ENCODE measurements around the gene RIMBP2. TPM values are rescaled to one million over a fixed set of nuclear protein-coding genes. Genes with fewer than 3 reads are reported as not detected.
"Not testable (repeated sequence)": the region's sequence is repeated elsewhere in the genome, so short reads cannot be mapped to it uniquely, and the experiment has no call there.

The RIMBP2 gene
- polyA plus RNA-seq, 4 donors, result 11.6 to 17.8 (median 15.1) TPM

DNA sequence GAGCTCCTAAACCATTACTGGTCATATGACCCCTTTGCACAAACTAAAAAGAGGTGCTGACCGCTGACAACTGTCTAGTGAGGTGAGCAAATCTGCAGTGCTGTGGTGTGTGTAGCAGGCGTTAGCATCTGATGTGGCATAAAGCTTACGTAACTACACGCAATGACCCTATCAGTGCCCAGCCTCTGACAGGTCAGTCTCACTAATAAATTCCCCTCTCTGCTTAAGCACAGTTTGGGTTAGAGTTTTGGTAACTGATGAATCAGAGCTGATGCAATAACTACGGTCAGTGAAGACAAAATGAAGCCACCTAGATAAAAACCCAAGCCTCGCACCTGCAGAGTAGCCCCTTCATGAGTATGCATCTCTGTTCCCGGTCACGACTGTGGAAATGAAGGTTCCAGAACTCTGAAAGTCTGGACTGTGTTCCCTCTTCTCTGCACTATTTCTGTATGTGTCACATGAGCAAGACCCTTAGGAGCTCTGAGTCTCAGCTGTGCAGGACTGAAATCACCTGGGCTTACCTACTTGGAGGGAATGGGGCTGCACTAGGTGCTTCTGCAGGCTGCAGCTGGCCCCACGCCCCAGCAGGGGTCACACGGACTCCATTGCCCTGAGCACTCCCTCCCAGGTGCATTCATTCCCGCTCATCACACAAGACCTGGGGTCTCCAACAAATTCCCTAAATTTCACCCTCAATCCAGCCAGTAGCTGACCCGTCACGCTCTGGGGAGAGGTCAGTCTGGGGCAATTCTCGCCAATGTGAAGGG, 54.4 kb downstream of the RIMBP2 start:
- no peak for DNase-seq (ENCODE audit: low read depth in 4 of 4, low spot score in 3 of 4)

DNA sequence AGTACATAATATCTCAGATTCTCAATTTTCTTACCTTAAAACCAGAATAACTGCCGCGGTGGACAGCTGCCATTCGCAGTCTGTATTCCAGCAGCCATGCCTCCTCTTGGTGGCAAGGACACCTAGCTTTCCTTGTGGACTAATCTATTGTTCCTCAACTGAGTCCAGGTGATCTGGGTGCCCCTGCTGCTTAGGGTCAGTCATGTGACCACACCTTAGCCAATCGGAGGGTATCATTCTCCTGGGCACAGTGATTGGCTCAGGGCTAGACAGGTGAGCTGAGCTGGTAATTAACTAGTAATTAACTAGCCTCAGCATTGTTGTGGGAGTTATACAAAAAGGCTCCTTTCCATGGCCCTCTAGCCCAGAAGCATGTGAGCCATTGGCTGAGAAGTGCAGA, 55.0 kb downstream of the RIMBP2 start:
- DNase-seq (ENCODE audit: low read depth in 4 of 4, low spot score in 3 of 4), result no peak

DNA sequence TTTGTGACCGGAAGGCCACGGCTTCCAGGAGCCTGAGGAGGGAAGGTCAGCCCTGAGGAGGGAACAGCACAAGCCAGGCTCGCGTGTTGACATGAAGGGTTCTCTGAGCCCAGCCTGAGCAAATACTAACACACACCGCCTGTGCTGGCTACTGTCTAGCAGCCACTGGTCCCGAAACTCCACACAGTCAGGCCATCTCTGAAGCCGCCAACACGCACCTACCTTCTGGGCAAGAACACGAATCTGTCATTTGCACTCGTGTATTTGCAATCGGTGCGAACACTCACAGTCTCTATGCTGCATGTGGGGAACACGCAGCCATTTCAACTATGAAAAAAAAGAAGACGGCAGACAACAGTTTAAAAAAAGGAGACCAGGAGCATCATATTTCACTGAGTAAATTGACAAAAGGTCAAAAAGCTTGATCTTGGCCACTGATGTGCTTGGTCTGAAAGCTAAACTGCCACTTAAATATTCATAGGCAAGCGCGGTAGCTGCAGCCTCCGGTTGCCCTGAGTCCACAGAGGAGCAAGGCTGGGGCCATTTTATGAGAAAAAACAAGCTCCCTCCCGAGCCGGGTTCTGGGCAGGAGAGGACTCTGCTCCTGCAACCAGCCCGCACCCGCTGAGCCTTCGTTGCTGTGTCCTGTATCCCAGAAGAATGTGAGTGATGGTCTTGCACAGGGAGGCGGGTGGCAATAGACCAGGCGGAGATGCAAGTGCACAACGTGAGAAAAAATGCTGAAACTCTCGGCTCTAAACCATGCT, 57.8 kb downstream of the RIMBP2 start:
- DNase-seq (ENCODE audit: low read depth in 4 of 4, low spot score in 3 of 4), result no peak

DNA sequence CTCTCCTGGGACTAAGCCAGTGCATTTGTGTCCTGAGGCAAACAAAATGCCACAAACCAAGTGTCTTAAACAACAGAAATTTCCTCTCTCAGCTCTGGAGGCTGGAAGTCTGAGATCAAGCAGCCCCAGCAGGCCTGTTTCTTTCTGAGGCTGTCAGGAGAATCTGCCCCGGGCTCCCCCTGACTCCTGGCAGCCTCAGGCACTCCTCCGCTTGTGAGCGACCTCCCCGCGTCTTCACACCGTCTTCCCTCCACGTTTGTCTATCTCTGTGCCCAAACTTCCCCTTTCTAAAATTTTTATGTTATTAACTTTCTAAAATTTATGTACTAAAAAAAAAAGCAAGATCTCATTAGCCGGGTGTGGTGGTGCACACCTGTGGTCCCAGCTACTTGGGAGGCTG, 59.7 kb downstream of the RIMBP2 start:
- DNase-seq (ENCODE audit: low read depth in 4 of 4, low spot score in 3 of 4), result no peak

DNA sequence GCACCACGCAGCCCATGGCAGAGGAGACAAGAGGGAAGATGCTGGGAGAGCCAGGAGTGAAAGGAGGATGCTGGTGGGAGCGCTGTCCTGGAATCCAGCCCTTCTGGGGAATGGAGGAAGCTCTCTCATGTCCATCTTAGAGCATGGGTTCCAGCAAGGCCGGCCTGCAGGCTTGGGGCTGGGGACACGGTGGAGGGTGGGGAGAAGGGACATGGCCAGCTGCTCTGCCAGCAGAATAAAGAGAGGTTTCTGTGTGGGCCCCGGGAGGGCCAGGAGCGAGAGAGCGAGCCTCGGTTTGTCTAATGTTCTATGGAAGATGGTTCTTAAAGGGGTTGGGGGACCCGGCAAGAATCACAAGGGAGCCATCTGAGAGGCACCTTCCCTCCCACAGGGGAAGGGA, 60.2 kb downstream of the RIMBP2 start:
- DNase-seq (ENCODE audit: low read depth in 4 of 4, low spot score in 3 of 4), result no peak

DNA sequence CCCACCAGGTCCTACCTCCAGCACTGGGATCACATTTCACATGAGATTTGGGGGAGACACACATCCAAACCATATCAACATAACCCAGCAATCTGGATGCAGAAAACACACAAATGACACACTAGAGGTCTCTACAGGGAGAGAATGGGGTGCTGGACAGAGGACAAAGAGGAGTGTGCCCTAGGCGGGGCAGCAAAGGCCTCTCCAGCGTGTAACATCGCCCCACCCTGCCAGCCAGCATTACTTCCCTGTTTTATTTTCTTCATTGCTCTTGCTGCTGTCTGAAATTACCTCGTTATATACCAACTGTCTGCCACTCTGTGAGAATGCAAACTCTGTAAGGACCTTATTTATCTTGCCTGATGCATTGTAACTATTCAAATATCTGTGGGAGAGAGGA, 61.1 kb downstream of the RIMBP2 start:
- no peak for DNase-seq (ENCODE audit: low read depth in 4 of 4, low spot score in 3 of 4)

DNA sequence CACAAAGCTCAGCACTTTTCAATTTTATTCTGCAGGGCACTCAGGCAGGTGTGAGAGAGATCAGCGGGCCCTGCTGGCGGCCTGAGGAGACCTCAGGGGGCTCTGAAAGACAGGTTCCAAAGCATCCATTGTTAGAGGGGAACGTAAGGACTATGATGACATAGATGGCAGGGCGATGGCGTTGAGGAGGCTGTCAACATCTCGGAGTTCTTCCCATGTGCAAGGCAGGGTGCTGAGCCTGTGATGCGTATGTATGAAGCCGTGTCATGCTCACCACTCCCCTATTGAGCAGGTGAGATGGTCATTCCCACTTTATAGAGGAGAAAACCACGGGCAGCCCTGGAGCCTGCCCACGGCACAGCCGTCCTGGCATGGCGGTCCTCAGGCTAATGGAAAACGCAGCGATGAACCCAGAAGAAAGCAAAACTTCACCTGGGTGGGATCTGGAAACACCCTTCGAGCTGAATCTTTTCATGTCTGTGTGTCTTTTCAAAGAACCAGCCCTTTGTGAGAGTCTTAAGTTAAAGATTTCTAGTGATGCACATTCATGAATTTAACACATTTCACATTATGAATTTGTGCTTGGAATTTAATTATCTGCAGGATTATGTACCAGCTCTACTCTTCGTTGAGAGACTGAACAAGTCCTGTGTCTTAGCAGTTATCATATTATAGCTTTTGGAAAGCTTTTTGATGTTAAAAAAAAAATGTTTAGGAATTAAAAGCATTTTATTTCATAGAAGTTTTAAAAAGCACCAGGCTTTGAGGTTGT, 64.7 kb downstream of the RIMBP2 start:
- no peak for DNase-seq (ENCODE audit: low read depth in 4 of 4, low spot score in 3 of 4)

DNA sequence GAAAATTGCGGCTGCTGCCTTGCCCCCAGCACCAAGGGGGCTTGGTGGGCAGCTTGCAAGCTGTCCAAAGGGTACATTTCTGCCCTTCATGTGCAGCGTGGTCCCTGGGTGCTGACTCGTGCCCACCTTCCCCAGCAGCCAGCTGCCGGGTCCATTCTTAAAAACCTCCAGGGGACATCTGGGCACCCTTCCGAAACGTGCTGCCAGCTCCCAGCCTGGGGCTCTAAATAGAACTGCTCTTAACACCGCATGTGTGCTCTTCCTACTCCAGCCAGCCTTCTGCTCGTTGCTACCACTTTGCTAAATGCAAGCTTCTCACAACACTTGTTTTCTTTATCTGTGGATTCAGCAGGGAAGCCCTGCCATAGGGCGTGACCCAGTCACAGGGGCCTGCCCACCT, 66.0 kb downstream of the RIMBP2 start:
- no peak for DNase-seq (ENCODE audit: low read depth in 4 of 4, low spot score in 3 of 4)

DNA sequence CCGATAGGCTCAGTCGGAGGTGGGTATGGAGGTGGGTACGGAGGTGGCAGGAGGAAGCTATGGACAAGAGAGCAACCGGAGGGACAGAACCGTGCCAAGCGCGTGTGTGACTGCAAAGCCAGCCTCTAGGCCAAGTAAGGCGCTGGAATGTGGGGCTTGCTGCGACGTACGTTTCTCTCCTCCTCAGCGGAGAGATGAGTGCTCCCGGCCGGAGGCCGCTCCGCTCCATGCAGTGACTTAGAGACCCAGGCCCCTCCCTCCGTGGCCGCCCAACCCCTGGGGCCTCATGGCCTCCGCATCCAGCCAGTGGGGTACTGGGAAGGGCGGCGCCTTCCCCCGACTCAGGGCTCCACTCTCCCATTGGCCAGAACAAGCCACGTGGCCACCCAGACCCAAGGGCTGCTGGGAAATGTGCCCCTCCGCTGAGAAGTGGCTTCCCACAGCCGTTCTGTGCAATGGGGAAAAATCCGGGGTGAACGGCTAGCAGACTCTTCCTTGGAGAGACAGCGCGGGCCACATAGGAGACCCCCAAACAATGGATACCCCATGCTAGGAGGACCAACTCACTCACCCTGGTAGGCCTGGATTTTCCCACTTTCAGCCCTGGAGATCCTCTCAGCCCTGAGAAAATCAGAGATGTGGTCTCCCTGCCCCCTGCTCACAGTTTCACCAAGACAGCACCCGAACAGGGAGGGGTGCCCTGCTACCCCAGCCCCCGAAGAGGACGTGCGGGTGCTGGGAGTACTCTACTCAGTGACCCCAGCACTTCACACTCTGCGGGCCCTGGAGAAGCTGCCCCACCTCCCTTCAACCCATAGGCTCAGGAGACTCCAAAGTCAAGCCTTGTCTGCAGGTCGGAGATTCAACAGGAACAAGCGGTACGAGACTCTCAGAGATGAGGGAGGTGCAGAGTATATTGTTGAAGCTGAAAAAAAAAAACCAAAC, 66.7 kb downstream of the RIMBP2 start:
- no peak for DNase-seq (ENCODE audit: low read depth in 4 of 4, low spot score in 3 of 4)

DNA sequence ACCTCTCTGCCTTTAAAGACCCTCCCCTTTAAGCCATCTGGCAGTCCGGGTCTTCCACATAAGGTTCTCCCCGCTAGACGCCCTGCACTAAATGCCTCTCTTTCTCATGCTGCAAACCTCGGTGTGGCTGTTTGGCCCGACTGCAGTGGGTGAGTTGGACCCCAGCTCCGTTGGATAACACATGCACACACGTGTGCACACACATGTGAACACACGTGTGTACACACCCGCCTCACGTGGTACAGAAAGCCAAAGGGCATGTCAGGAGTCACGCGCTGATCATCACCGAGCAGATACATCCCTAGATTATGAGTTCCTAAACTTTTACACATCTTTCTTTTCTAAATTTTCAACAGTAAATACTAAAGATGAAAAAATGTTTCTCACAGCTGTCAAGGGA, 68.3 kb downstream of the RIMBP2 start:
- DNase-seq (ENCODE audit: low read depth in 4 of 4, low spot score in 3 of 4), result no peak

DNA sequence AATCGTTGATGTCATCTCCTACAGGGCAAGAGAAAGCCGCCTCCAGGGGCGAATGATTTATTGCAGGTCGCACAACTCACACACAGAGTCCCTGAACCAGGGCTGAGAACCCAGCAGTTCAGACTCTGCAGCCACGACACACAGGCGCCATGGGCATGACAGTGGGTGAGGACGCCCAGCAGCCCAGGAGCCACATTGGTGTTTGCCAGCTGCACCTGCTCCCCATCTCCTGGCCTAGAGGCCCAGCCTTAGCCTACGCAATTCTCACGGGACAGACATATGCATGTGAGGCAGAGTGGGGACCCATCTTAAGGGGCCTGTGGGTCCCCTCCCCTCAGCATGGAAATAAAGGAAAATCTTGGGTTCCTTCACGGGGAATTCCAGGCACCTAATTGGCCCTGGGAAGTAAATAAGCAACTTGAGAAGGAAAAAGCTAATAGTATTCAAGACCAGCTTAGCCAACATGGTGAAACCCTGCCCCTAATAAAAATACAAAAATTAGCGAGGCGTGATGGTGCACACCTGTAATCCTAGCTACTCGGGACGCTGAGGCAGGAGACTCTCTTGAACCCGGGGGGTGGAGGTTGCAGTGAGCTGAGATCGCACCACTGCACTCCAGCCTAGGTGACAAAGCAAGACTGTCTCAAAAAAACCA, 69.3 kb downstream of the RIMBP2 start:
- no peak for DNase-seq (ENCODE audit: low read depth in 4 of 4, low spot score in 3 of 4)

DNA sequence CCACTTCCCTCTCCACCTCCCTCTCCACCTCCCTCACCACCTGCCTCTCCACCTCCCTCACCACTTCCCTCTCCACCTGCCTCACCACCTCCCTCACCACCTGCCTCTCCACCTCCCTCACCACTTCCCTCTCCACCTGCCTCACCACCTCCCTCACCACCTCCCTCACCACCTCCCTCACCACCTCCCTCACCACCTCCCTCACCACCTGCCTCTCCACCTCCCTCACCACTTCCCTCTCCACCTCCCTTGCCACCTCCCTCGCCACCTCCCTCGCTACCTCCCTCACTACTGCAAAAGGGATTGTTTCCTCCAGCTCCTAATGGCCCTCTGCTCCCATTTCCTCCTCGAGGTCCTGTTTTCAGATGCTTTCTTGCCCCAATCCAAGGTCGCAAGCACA, 69.9 kb downstream of the RIMBP2 start:
- not testable (repeated sequence) for DNase-seq (ENCODE audit: low read depth in 4 of 4, low spot score in 3 of 4)

DNA sequence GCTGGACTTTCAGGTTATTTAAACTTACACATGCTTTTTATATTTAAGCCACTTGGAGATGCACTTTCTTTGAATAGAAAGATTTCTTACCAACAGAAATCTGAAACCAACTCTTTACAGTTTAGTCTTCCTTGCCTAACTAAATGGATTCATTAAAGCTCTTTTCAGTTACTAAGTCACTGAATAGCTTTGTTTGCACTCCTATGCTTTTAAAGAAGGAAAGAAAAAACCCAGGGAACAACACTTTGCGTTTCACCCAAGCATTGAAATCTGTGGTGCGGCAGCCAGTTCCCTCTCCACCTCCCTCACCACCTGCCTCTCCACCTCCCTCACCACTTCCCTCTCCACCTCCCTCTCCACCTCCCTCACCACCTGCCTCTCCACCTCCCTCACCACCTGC, 70.3 kb downstream of the RIMBP2 start:
- no peak for DNase-seq (ENCODE audit: low read depth in 4 of 4, low spot score in 3 of 4)

DNA sequence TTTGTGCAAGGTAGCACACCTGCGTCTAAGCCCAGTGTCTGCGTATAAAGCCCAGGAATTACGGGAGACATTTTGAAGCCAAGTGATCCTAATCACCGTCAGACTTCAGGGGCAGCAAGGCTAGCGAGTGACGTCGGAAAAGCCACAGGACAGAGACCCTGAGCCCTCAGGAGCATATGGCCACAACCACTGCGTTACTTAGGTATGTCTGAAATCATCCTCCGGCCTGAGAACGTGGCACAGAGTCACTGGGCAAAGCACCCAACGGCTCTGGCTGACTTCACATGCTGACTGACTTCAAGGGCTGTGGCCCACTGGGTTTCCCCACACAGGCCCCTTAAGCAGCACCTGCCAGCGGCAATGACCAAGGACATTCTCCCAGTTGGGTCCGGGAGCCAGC, 71.5 kb downstream of the RIMBP2 start:
- DNase-seq (ENCODE audit: low read depth in 4 of 4, low spot score in 3 of 4), result no peak

DNA sequence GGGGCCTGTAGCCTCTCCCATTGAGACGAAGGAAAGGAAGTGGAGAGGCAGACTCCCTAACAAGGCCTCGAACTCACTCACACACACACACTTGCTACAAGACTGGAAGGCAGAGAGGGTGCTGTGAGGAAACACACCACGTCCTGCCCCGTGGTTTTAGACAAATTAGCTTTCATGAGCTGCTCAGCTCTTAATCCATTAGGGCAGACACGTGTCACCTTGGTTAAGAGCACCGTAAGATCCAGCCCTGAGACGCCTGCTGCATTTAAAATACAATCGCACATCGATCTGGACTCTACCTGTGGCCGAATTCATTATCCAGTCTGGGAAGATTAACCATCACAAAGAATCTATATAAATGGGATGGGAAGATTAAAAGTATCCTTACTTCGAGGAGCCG, 72.0 kb downstream of the RIMBP2 start:
- no peak for DNase-seq (ENCODE audit: low read depth in 4 of 4, low spot score in 3 of 4)

DNA sequence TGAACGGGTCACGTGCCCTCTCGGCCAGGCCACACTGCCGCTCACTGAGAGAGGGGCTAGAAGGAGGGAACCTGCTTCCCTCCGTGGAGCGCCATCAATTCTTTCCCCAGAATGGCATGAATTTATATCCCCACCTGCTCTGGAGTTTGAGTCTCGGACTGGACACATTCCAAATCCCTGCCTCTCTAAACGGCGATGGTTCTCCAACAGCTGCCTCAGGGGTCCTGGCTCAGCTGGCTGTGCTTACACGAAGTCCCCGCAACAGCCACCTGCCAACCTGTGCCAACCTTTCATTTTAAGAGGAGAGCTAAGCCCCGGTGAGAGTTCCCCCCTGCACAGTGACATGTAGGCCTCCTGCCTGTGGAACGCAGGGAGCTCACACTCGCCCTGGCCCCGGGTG, 73.2 kb downstream of the RIMBP2 start:
- DNase-seq (ENCODE audit: low read depth in 4 of 4, low spot score in 3 of 4), result no peak

DNA sequence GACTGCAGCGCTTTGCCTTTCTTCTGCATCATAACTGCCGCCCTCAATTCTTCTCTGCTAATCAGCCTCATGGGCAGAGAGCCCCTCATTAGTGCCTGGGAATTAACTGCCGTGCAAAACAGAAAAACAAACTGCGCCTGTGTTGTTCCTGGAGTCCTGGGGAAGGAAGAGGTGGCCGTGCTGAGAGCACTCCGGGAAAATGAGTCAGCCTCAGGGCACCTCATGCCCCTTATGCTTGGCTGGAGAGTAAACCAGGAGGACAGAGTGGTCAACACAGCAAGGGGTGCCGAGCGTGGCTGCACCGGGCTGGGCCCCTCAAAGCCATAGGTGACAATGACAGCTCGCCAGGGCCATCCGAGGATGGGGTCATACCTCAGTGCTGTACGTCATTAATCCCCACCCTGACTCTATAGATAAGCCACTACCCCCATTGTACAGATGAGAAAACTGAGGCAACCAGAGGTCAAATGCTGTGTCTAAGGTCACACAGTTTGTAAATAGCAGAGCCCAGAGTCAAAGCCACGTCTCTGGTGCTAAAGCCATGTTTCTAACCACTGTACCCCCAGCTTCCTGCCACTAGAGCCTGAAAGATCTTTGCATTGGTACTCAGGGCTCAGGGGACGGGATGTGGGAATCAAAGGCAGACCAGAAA, 74.4 kb downstream of the RIMBP2 start:
- DNase-seq (ENCODE audit: low read depth in 4 of 4, low spot score in 3 of 4), result no peak

DNA sequence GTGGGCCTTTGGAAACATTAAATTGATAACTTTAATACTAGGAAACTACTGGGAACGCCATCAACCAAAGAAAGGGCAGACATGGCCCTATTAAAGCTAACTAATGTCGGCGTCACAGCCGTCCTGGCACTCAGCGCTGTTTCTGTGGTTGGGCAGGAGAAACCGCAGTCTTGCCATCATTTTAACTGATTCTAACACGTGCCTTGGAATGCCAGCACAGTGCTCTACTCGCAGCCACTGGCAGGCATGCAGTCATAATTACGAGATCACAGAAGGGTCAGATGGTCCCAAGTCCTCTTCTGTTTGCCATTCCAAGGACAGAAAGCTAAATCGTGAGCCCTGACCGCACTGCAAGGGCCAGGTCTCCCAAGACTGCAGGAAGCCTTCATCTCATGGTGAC, 75.2 kb downstream of the RIMBP2 start:
- DNase-seq (ENCODE audit: low read depth in 4 of 4, low spot score in 3 of 4), result no peak

DNA sequence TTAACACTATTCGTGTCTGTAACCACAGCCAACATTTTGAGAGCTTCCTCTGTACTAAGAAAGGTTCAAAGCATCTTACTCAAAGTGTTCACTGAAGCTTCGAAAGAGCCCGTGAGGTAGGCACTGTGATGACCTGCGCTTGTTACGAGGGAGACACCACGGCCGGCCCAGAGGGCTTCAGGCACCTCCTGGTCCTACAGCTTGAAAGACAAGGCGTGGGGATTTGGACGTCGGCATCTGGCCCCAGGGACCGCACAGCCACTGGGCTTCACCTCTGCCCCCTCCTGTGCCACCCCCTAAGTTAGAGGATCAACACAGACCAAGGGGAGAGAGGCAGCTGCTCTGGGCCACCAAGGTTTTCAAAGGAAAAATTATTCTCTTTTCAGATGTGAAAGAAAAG, 75.6 kb downstream of the RIMBP2 start:
- DNase-seq (ENCODE audit: low read depth in 4 of 4, low spot score in 3 of 4), result no peak
